H1 (cell line): ENCODE data around the gene GLIPR1. TPM values are rescaled to one million over a fixed set of nuclear protein-coding genes. Genes with fewer than 3 reads are reported as not detected.

Experiments
- CTCF ChIA-PET: fragments of 300-600 bp; sonication (Branson Sonifier 250); formaldehyde crosslinking; loops from one replicate; lab custom pipeline; 2021; ENCODE audit not compliant: partially characterized antibody; lab: Charles Lee
- POLR2A ChIA-PET: fragments of 300-600 bp; sonication (Branson Sonifier 250); formaldehyde crosslinking; loops from one replicate; lab custom pipeline; 2021; ENCODE audit warnings: inconsistent platforms; ENCODE audit not compliant: partially characterized antibody; lab: Charles Lee
- DNase-seq, 2 experiments: peaks; one replicate each; pipeline versions ENCODE4 v3.0.0 to v3.0.0-alpha.2; 2010 to 2022; ENCODE audit warnings: low spot score in 2 of 2, low read depth in 1 of 2, mixed read lengths in 1 of 2
- FAIRE-seq: peaks from 2 replicates; lab custom pipeline; 2011; peaks lifted over from hg19 to GRCh38; lab: Jason Lieb, UNC
- H2AFZ ChIP-seq: 2 replicates; pipeline ENCODE4 v1.8.1; 2012; ENCODE audit warnings: low read length, inconsistent platforms
- H2AK5ac ChIP-seq: 2 replicates; pipeline ENCODE4 v1.6.1; 2013; ENCODE audit warnings: low read depth, low read length
- H2BK120ac ChIP-seq: replicated peaks from 2 replicates; pipeline ENCODE3; 2013; ENCODE audit warnings: low read depth, low read length, inconsistent platforms
- H2BK12ac ChIP-seq: 2 replicates; pipeline ENCODE4 v1.6.1; 2013; ENCODE audit warnings: low read depth, low read length
- H2BK15ac ChIP-seq: 2 replicates; pipeline ENCODE4 v1.6.1; 2013; ENCODE audit warnings: low read length
- H2BK20ac ChIP-seq: 2 replicates; pipeline ENCODE4 v1.6.1; 2013; ENCODE audit warnings: low read length
- H2BK5ac ChIP-seq: 2 replicates; pipeline ENCODE4 v1.6.1; 2013; ENCODE audit warnings: low read depth, low read length
- H3K14ac ChIP-seq: 2 replicates; pipeline ENCODE4 v1.6.1; 2013; ENCODE audit warnings: inconsistent platforms; ENCODE audit not compliant: insufficient read length
- H3K18ac ChIP-seq: 2 replicates; pipeline ENCODE4 v1.6.1; 2013; ENCODE audit warnings: low read length; ENCODE audit errors: extremely low read depth
- H3K23ac ChIP-seq: 2 replicates; pipeline ENCODE4 v1.6.1; 2013; ENCODE audit warnings: inconsistent platforms; ENCODE audit not compliant: insufficient read length
- H3K23me2 ChIP-seq: 2 replicates; pipeline ENCODE4 v1.6.1; 2013; ENCODE audit warnings: low read depth, low read length
- H3K27ac ChIP-seq: 2 replicates; pipeline ENCODE4 v1.6.1; 2011; ENCODE audit warnings: low read depth, low read length, inconsistent platforms
- H3K27me3 ChIP-seq, 4 experiments: replicated peaks in 1 of 4; 1 replicate in 1 of 4; 2 replicates in 3 of 4; pipeline versions ENCODE4 v1.6.1 to v1.8.1; 2011 to 2013; ENCODE audit warnings: low read length in 3 of 4, mild to moderate bottlenecking in 3 of 4, inconsistent platforms in 2 of 4, mixed read lengths in 2 of 4, moderate library complexity in 1 of 4; ENCODE audit not compliant: control insufficient read depth in 3 of 4, insufficient read depth in 3 of 4; ENCODE audit errors: extremely low read depth in 1 of 4
- H3K36me3 ChIP-seq, 4 experiments: 2 replicates each; pipeline versions ENCODE4 v1.6.1 to v1.8.1; 2011 to 2013; ENCODE audit warnings: mild to moderate bottlenecking in 4 of 4, low read length in 3 of 4, moderate library complexity in 2 of 4, control low read depth in 1 of 4, inconsistent platforms in 1 of 4; ENCODE audit not compliant: insufficient read depth in 4 of 4, control insufficient read depth in 2 of 4
- H3K4ac ChIP-seq: replicated peaks from 2 replicates; pipeline ENCODE3; 2013; ENCODE audit warnings: low read length, low read depth, mixed read lengths, inconsistent platforms; ENCODE audit not compliant: insufficient read length
- H3K4me1 ChIP-seq, 4 experiments: replicated peaks in 1 of 4; 1 replicate in 1 of 4; 2 replicates in 3 of 4; pipeline versions ENCODE4 v1.6.1 to v1.8.1; 2011 to 2013; ENCODE audit warnings: low read length in 3 of 4, inconsistent platforms in 2 of 4, mixed read lengths in 1 of 4; ENCODE audit not compliant: insufficient read depth in 4 of 4, control insufficient read depth in 3 of 4
- H3K4me2 ChIP-seq, 2 experiments: 2 replicates each; pipeline versions ENCODE4 v1.6.1 to v1.8.1; 2011 to 2013; ENCODE audit warnings: low read depth in 2 of 2, low read length in 2 of 2, control low read depth in 1 of 2, inconsistent platforms in 1 of 2, mild to moderate bottlenecking in 1 of 2; ENCODE audit not compliant: insufficient read depth in 1 of 2
- H3K4me3 ChIP-seq, 4 experiments: fragments of 200-600, 300-600 bp in 1 of 4; sonication (generic), shearing (Covaris generic), sonication (Bioruptor Twin) in 1 of 4; 2 replicates each; pipeline versions ENCODE4 v1.5.1 to v1.8.1; 2011 to 2016; ENCODE audit warnings: low read length in 4 of 4, low read depth in 3 of 4, control low read depth in 2 of 4, inconsistent platforms in 2 of 4, mild to moderate bottlenecking in 2 of 4, mixed read lengths in 1 of 4, moderate library complexity in 1 of 4; ENCODE audit not compliant: insufficient read depth in 2 of 4; ENCODE audit errors: extremely low read depth in 1 of 4
- H3K56ac ChIP-seq: replicated peaks from 2 replicates; pipeline ENCODE3; 2013; ENCODE audit warnings: low read depth, mild to moderate bottlenecking, mixed read lengths, low read length, inconsistent platforms; ENCODE audit not compliant: insufficient read length
- H3K79me1 ChIP-seq: 2 replicates; pipeline ENCODE4 v1.6.1; 2013; ENCODE audit warnings: low read depth, low read length, control low read depth
- H3K79me2 ChIP-seq, 2 experiments: 2 replicates each; pipeline versions ENCODE4 v1.6.1 to v1.8.1; 2012 to 2013; ENCODE audit warnings: low read length in 2 of 2, mild to moderate bottlenecking in 2 of 2, inconsistent platforms in 1 of 2; ENCODE audit not compliant: insufficient read depth in 2 of 2, control insufficient read depth in 1 of 2
- H3K9ac ChIP-seq, 4 experiments: replicated peaks in 1 of 4; 1 replicate in 1 of 4; 2 replicates in 3 of 4; pipeline versions ENCODE4 v1.6.1 to v1.8.1; 2011 to 2013; ENCODE audit warnings: low read depth in 3 of 4, low read length in 3 of 4, control low read depth in 2 of 4, mild to moderate bottlenecking in 2 of 4, moderate library complexity in 2 of 4, inconsistent platforms in 1 of 4; ENCODE audit errors: extremely low read depth in 1 of 4
- H3K9me3 ChIP-seq, 2 experiments: 2 replicates each; pipeline versions ENCODE4 v1.6.1 to v1.8.1; 2012 to 2013; ENCODE audit warnings: mild to moderate bottlenecking in 2 of 2, moderate library complexity in 2 of 2, control low read depth in 1 of 2, inconsistent platforms in 1 of 2, low read depth in 1 of 2, low read length in 1 of 2, mixed read lengths in 1 of 2; ENCODE audit not compliant: insufficient read depth in 2 of 2
- H4K20me1 ChIP-seq, 2 experiments: replicated peaks in 1 of 2; 2 replicates each; pipeline versions ENCODE3 to v1.8.1; 2011 to 2013; ENCODE audit warnings: inconsistent platforms in 2 of 2, low read length in 2 of 2, mild to moderate bottlenecking in 1 of 2; ENCODE audit not compliant: insufficient read depth in 2 of 2, control insufficient read depth in 1 of 2
- H4K5ac ChIP-seq: 2 replicates; pipeline ENCODE4 v1.6.1; 2013; ENCODE audit warnings: low read length, low read depth, mixed read lengths, inconsistent platforms; ENCODE audit not compliant: insufficient read length
- H4K8ac ChIP-seq: 2 replicates; pipeline ENCODE4 v1.8.0; 2013; ENCODE audit warnings: mild to moderate bottlenecking, moderate library complexity, low read length, inconsistent platforms; ENCODE audit not compliant: insufficient read depth; ENCODE audit errors: extremely low read depth
- H4K91ac ChIP-seq: replicated peaks from 2 replicates; pipeline ENCODE3; 2013; ENCODE audit warnings: low read length, mixed read lengths, inconsistent platforms; ENCODE audit not compliant: insufficient read length
- KDM1A ChIP-seq: fragments of 200-600, 300-600 bp; sonication (generic); IDR thresholded peaks from 2 replicates; pipeline ENCODE4 v1.7.1; 2016; ENCODE audit warnings: mild to moderate bottlenecking, low read length, borderline replicate concordance
- WGBS, 2 experiments: shearing (Covaris generic) in 1 of 2; methylation state at CpG; one replicate each; pipeline versions ENCODE4 v1.1.6 to v1.1.7; 2013 to 2015; ENCODE audit warnings: low lambda C conversion rate in 2 of 2, mixed read lengths in 2 of 2, inconsistent platforms in 1 of 2, low coverage in 1 of 2, missing lambda C conversion rate in 1 of 2; ENCODE audit not compliant: insufficient replicate concordance in 2 of 2, insufficient coverage in 1 of 2, insufficient read length in 1 of 2; ENCODE audit errors: extremely low coverage in 1 of 2, missing lambda C conversion rate in 1 of 2; 5-methylcytosine and 5-hydroxymethylcytosine counted together
- polyA plus RNA-seq, 7 experiments: library from polyadenylated mRNA; depleted of rRNA in 3 of 7; stranded (reverse) in 5 of 7; unstranded in 2 of 7; fragments of >200 nt in 5 of 7; fragments of 200-250 nt in 2 of 7; gene quantifications; 1 replicate in 5 of 7; 2 replicates in 1 of 7; 4 replicates in 1 of 7; pipeline versions ENCODE4 v1.2.1 to v1.2.3, GENCODE V29; 2011 to 2013; ENCODE audit warnings: missing spikeins in 2 of 7, mixed read lengths in 2 of 7
- total RNA-seq: library from RNA; stranded (reverse); fragmentation: NEBNext Ultra II Directional; extraction: Animal tissue kit (Norgen Biotek cat#: 25700); gene quantifications from 2 replicates; pipeline ENCODE4 v1.2.1, GENCODE V29; 2021

GLIPR1 gene
- total and polyA plus RNA-seq, 2 of the 8 experiments (the other 6 are each of a cell fraction or from before 2014, with no cell fraction given): 0.23 to 1.5 TPM

- no peaks in the 10 kb centered on the region for H3K79me2 ChIP-seq
- H3K14ac ChIP-seq: no peak overlapping the region
- H3K79me1 ChIP-seq: no peaks in the 10 kb centered on the region
- H4K8ac ChIP-seq: no peak overlapping the region
- no peak overlapping the region for H3K56ac ChIP-seq
- H2AK5ac ChIP-seq: no peak overlapping the region
- DNase-seq (no peak), FAIRE-seq (no peak)
- H3K9me3 ChIP-seq: no peaks in the 10 kb centered on the region
- H2BK15ac ChIP-seq: no peak overlapping the region
- H3K4me2 ChIP-seq: no peak overlapping the region
- H3K4ac ChIP-seq: no peak overlapping the region
- no peak overlapping the region for H2BK120ac ChIP-seq
- H2BK12ac ChIP-seq: no peak overlapping the region
- no peaks in the 10 kb centered on the region for H3K27me3 ChIP-seq
- no peaks in the 10 kb centered on the region for H3K36me3 ChIP-seq
- no peak overlapping the region for H2AFZ ChIP-seq
- H3K4me1 ChIP-seq: peaks cover 0 to 8% (median 4%) of the 10 kb centered on the region in 4 experiments; a peak in 4 of 7 replicates
- H3K4me3 ChIP-seq: no peak overlapping the region
- 95% methylated on average over 2 of the region's 2 CpGs; no CpG with 5 or more reads in 1 of the 2 experiments for WGBS, 2 experiments
- no peak for TF ChIP-seq KDM1A
- TF ChIP-seq, all 59 proteins: peak for 0
- no peak overlapping the region for H3K9ac ChIP-seq
- no peak overlapping the region for H2BK20ac ChIP-seq
- H3K27ac ChIP-seq: no peak overlapping the region
- no peak overlapping the region for H3K18ac ChIP-seq
- no peak overlapping the region for H4K91ac ChIP-seq
- H2BK5ac ChIP-seq: no peak overlapping the region
- H3K23ac ChIP-seq: no peak overlapping the region
- no peaks in the 10 kb centered on the region for H4K20me1 ChIP-seq
- no peaks in the 10 kb centered on the region; the same call in 1 of the 2 replicates for H3K23me2 ChIP-seq
- no peak overlapping the region for H4K5ac ChIP-seq
- POLR2A ChIA-PET: no interaction called here
- CTCF ChIA-PET: interaction anchor here (0.7 to 1.2 kb wide), 4 partner anchors 8 to 548 kb away, joined by 3 read pairs; no protein-coding TSS in a partner anchor
Observed at GRCh38 chr12:75489187-75489586, 8.6 kb downstream of the GLIPR1 start.
